ENCODE results near the gene KCNH3. TPM values are rescaled to one million over a fixed set of nuclear protein-coding genes. Genes with fewer than 3 reads are reported as not detected.
"Not testable (repeated sequence)": the region's sequence is repeated elsewhere in the genome, so short reads cannot be mapped to it uniquely, and the experiment has no call there.

Gene KCNH3
- polyA plus RNA-seq, 1 donor from 2014 or later: 0.63 TPM

DNA sequence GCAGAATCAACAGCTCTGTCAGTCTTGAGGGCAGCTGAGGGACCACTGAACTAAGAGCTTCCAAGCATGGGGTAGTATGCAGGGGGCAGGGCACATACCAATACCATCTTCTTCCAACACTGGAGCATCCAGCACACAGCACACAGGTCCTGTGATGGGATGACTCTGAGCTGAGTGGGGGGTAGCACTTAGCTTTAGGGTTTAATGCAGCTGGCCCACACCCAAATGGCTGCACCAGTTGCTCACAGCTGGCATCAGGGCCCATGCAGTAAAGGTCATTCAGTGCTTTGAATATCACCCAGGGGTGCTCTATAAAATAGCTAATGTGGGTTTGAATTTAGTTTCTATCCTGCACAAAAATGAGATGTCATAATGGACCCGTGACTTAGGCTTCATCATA lies 64.9 kb downstream of the KCNH3 start:
- H2AFZ ChIP-seq (ENCODE audit: low read depth, low read length): no peak overlapping the region

DNA sequence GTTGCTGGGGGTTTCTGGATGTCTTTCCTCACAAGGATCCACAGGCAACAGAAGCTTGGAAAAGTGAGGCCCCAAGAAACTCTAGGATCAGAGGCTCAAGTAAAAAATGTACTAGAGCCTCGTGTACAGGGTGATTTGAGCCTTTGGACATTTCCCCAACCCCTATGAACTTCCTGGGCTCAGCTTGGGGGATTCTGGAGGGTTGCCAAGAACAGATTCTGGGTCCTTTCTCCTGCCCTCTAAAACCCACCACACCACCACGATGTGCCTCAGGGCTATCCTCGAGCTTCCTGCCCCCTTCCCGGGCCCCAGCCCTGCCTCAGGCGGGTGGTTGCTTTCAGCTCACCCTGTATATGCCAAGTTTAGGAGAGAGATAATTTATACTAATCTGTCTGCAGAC lies 66.0 kb downstream of the KCNH3 start:
- Histone ChIP-seq H3K4me3 (ENCODE audit: low read length) (no peak overlapping the region), H3K79me2 (replicated peaks; ENCODE audit: insufficient read depth, low read length) (no peaks in the 10 kb centered on the region), H2AFZ (ENCODE audit: low read depth, low read length) (no peak overlapping the region), H4K20me1 (ENCODE audit: insufficient read depth) (no peaks in the 10 kb centered on the region), H3K36me3 (ENCODE audit: insufficient read depth, low read length) (no peaks in the 10 kb centered on the region), H3K9me3 (ENCODE audit: low read length) (no peaks in the 10 kb centered on the region), H3F3A (ENCODE audit: insufficient read depth, low read length, poor library complexity, severe bottlenecking) (no peaks in the 10 kb centered on the region), H3K9me2 (ENCODE audit: insufficient read depth, low read length) (no peaks in the 10 kb centered on the region), H3K4me2 (ENCODE audit: low read length) (no peak overlapping the region), H3K27ac (ENCODE audit: low read length) (no peak overlapping the region), H3K27me3 (ENCODE audit: insufficient read depth, low read depth, low read length) (no peaks in the 10 kb centered on the region), H3K9ac (ENCODE audit: low read length) (no peak overlapping the region)
- TF ChIP-seq RAD21 (conservative IDR thresholded peaks at IDR 0.05) (no peak), POLR2AphosphoS5 (IDR thresholded peaks at IDR 0.05) (no peak), TAF1 (IDR thresholded peaks at IDR 0.05; ENCODE audit: low read depth) (no peak), SMC3 (conservative IDR thresholded peaks at IDR 0.05; ENCODE audit: poor library complexity) (no peak), EP300 (conservative IDR thresholded peaks at IDR 0.05; ENCODE audit: poor library complexity, severe bottlenecking) (no peak), EZH2 (IDR thresholded peaks at IDR 0.05; ENCODE audit: borderline replicate concordance, insufficient read depth, low read length, poor library complexity, severe bottlenecking) (no peak), MXI1 (conservative IDR thresholded peaks at IDR 0.05; ENCODE audit: poor library complexity, severe bottlenecking) (no peak)
- TF ChIP-seq, protein P1, sequence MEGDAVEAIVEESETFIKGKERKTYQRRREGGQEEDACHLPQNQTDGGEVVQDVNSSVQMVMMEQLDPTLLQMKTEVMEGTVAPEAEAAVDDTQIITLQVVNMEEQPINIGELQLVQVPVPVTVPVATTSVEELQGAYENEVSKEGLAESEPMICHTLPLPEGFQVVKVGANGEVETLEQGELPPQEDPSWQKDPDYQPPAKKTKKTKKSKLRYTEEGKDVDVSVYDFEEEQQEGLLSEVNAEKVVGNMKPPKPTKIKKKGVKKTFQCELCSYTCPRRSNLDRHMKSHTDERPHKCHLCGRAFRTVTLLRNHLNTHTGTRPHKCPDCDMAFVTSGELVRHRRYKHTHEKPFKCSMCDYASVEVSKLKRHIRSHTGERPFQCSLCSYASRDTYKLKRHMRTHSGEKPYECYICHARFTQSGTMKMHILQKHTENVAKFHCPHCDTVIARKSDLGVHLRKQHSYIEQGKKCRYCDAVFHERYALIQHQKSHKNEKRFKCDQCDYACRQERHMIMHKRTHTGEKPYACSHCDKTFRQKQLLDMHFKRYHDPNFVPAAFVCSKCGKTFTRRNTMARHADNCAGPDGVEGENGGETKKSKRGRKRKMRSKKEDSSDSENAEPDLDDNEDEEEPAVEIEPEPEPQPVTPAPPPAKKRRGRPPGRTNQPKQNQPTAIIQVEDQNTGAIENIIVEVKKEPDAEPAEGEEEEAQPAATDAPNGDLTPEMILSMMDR (IDR thresholded peaks at IDR 0.05; ENCODE audit: poor library complexity, severe bottlenecking): no peak
- TF ChIP-seq, protein P2, sequence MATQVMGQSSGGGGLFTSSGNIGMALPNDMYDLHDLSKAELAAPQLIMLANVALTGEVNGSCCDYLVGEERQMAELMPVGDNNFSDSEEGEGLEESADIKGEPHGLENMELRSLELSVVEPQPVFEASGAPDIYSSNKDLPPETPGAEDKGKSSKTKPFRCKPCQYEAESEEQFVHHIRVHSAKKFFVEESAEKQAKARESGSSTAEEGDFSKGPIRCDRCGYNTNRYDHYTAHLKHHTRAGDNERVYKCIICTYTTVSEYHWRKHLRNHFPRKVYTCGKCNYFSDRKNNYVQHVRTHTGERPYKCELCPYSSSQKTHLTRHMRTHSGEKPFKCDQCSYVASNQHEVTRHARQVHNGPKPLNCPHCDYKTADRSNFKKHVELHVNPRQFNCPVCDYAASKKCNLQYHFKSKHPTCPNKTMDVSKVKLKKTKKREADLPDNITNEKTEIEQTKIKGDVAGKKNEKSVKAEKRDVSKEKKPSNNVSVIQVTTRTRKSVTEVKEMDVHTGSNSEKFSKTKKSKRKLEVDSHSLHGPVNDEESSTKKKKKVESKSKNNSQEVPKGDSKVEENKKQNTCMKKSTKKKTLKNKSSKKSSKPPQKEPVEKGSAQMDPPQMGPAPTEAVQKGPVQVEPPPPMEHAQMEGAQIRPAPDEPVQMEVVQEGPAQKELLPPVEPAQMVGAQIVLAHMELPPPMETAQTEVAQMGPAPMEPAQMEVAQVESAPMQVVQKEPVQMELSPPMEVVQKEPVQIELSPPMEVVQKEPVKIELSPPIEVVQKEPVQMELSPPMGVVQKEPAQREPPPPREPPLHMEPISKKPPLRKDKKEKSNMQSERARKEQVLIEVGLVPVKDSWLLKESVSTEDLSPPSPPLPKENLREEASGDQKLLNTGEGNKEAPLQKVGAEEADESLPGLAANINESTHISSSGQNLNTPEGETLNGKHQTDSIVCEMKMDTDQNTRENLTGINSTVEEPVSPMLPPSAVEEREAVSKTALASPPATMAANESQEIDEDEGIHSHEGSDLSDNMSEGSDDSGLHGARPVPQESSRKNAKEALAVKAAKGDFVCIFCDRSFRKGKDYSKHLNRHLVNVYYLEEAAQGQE (IDR thresholded peaks at IDR 0.05; ENCODE audit: borderline replicate concordance): no peak

More for the DNA sequence above, 64.9 kb downstream of the KCNH3 start:
- no peak overlapping the region for H3K4me3 ChIP-seq (ENCODE audit: low read length)
- no peaks in the 10 kb centered on the region for H3F3A ChIP-seq (ENCODE audit: insufficient read depth, low read length, poor library complexity, severe bottlenecking)
- no peaks in the 10 kb centered on the region for H3K27me3 ChIP-seq (ENCODE audit: insufficient read depth, low read depth, low read length)
- H3K9me2 ChIP-seq (ENCODE audit: insufficient read depth, low read length): no peaks in the 10 kb centered on the region
- TF ChIP-seq, protein P2 (IDR thresholded peaks at IDR 0.05; ENCODE audit: borderline replicate concordance): no peak
- TF ChIP-seq POLR2AphosphoS5 (IDR thresholded peaks at IDR 0.05): no peak
- no peak for TF ChIP-seq EP300 (conservative IDR thresholded peaks at IDR 0.05; ENCODE audit: poor library complexity, severe bottlenecking)
- TF ChIP-seq SMC3 (conservative IDR thresholded peaks at IDR 0.05; ENCODE audit: poor library complexity): no peak
- TF ChIP-seq TAF1 (IDR thresholded peaks at IDR 0.05; ENCODE audit: low read depth): no peak
- TF ChIP-seq RAD21 (conservative IDR thresholded peaks at IDR 0.05): no peak
- TF ChIP-seq EZH2 (IDR thresholded peaks at IDR 0.05; ENCODE audit: borderline replicate concordance, insufficient read depth, low read length, poor library complexity, severe bottlenecking): no peak
- H3K79me2 ChIP-seq (replicated peaks; ENCODE audit: insufficient read depth, low read length): no peaks in the 10 kb centered on the region
- H4K20me1 ChIP-seq (ENCODE audit: insufficient read depth): no peaks in the 10 kb centered on the region
- no peak overlapping the region for H3K9ac ChIP-seq (ENCODE audit: low read length)
- H3K9me3 ChIP-seq (ENCODE audit: low read length): no peaks in the 10 kb centered on the region
- no peak overlapping the region for H3K4me2 ChIP-seq (ENCODE audit: low read length)
- no peak overlapping the region for H3K27ac ChIP-seq (ENCODE audit: low read length)
- no peaks in the 10 kb centered on the region for H3K36me3 ChIP-seq (ENCODE audit: insufficient read depth, low read length)

DNA sequence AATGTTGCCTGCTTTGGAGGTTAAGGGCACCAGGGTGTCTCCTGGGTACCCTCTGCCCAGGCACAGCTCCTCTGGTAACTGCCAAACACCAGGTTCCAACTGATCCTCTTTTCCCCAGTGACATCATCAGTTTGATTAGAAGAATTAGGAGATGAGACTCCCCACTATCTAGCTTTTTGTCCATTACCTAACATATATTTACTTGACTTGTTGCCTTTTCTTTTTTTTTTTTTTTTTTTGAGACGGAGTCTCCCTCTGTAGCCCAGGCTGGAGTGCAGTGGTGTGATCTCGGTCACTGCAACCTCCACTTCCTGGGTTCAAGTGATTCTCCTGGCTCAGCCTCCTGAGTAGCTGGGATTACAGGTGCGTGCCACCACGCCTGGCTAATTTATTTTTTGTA lies 66.7 kb downstream of the KCNH3 start, which contains the start of gene FAM186B:
TSS of gene FAM186B (minus strand) at position 101 of the 400 bp plus-strand sequence. CDS start 162 bp downstream, outside the sequence.
- H3K9me2 ChIP-seq (ENCODE audit: insufficient read depth, low read length); H3K9ac ChIP-seq (ENCODE audit: low read length); H3F3A ChIP-seq (ENCODE audit: insufficient read depth, low read length, poor library complexity, severe bottlenecking); H3K4me3 ChIP-seq (ENCODE audit: low read length); H3K4me2 ChIP-seq (ENCODE audit: low read length); H3K79me2 ChIP-seq (replicated peaks; ENCODE audit: insufficient read depth, low read length); H3K36me3 ChIP-seq (ENCODE audit: insufficient read depth, low read length); H3K27me3 ChIP-seq (ENCODE audit: insufficient read depth, low read depth, low read length); H2AFZ ChIP-seq (ENCODE audit: low read depth, low read length); H4K20me1 ChIP-seq (ENCODE audit: insufficient read depth); H3K27ac ChIP-seq (ENCODE audit: low read length); H3K9me3 ChIP-seq (ENCODE audit: low read length): not testable (repeated sequence)
